Endothelial cell of umbilical vein (primary cell): ENCODE results near the gene AMER2. TPM values are rescaled to one million over a fixed set of nuclear protein-coding genes. Genes with fewer than 3 reads are reported as not detected.
A peak's percentile ranks its signal among the peaks of the same experiment; 100 is the strongest.

ENCODE experiments used
- BruUV-seq: library from RNA; stranded (reverse); fragments of 400-500 nt; replicated peaks from 2 replicates; lab custom pipeline; 2021; lab: Mats Ljungman, UMichigan
- CTCF ChIA-PET: fragments of 300-600, 350-600 bp; sonication (Branson Sonifier 250); formaldehyde crosslinking; loops from one replicate; lab custom pipeline; 2021; ENCODE audit warnings: antibody characterized with exemption, inconsistent platforms; lab: Charles Lee
- POLR2A ChIA-PET: fragments of 300-600, 350-600 bp; sonication (Branson Sonifier 250); formaldehyde crosslinking; loops from one replicate; lab custom pipeline; 2021; ENCODE audit warnings: antibody characterized with exemption, inconsistent platforms; lab: Charles Lee
- DNase-seq: peaks from one replicate; pipeline ENCODE4 v3.0.0-alpha.2; 2011; ENCODE audit warnings: low read depth, low spot score
- FAIRE-seq: peaks from 2 replicates; lab custom pipeline; 2011; peaks lifted over from hg19 to GRCh38; lab: Jason Lieb, UNC
- H2AFZ ChIP-seq: 2 replicates; pipeline ENCODE4 v1.6.0; 2012; ENCODE audit warnings: low read depth, low read length, control low read depth, inconsistent platforms
- H3K27ac ChIP-seq: 2 replicates; pipeline ENCODE4 v1.5.1; 2011; ENCODE audit warnings: low read depth, mild to moderate bottlenecking, control low read depth, low read length, moderate library complexity; ENCODE audit not compliant: insufficient read depth
- H3K27me3 ChIP-seq, 2 experiments: 2 replicates each; pipeline versions ENCODE4 v1.6.0 to v1.6.1; 2011; ENCODE audit warnings: low read length in 2 of 2, mixed read lengths in 1 of 2; ENCODE audit not compliant: control insufficient read depth in 2 of 2, insufficient read depth in 2 of 2
- H3K36me3 ChIP-seq, 2 experiments: 2 replicates in 1 of 2; 3 replicates in 1 of 2; pipeline ENCODE4 v1.5.1; 2011; ENCODE audit warnings: low read length in 2 of 2, mild to moderate bottlenecking in 1 of 2, moderate library complexity in 1 of 2; ENCODE audit not compliant: control insufficient read depth in 2 of 2, insufficient read depth in 2 of 2; ENCODE audit errors: extremely low read depth in 1 of 2
- H3K4me1 ChIP-seq: 3 replicates; pipeline ENCODE4 v1.5.1; 2011; ENCODE audit warnings: mild to moderate bottlenecking, low read length; ENCODE audit not compliant: control insufficient read depth, insufficient read depth; ENCODE audit errors: extremely low read depth
- H3K4me2 ChIP-seq: 2 replicates; pipeline ENCODE4 v1.6.1; 2011; ENCODE audit warnings: low read length, control low read depth, mixed read lengths; ENCODE audit not compliant: insufficient read depth
- H3K4me3 ChIP-seq, 3 experiments: fragments of 200-600 bp in 1 of 3; sonication (generic), shearing (Covaris generic) in 1 of 3; replicated peaks in 1 of 3; 2 replicates each; pipeline ENCODE4 v1.5.1; 2011 to 2016; ENCODE audit warnings: control low read depth in 3 of 3, low read length in 3 of 3, mild to moderate bottlenecking in 2 of 3, inconsistent platforms in 1 of 3, low read depth in 1 of 3, moderate library complexity in 1 of 3; ENCODE audit not compliant: insufficient read depth in 1 of 3
- H3K79me2 ChIP-seq: 2 replicates; pipeline ENCODE4 v1.6.0; 2012; ENCODE audit warnings: low read length, inconsistent platforms; ENCODE audit not compliant: control insufficient read depth, insufficient read depth
- H3K9ac ChIP-seq: replicated peaks from 2 replicates; pipeline ENCODE3; 2011; ENCODE audit warnings: low read length, control low read depth; ENCODE audit not compliant: insufficient read depth; ENCODE audit errors: extremely low read depth
- H3K9me1 ChIP-seq: replicated peaks from 3 replicates; pipeline ENCODE4 v1.6.0; 2011; ENCODE audit warnings: mild to moderate bottlenecking, low read length; ENCODE audit not compliant: control insufficient read depth, insufficient read depth; ENCODE audit errors: extremely low read depth
- H3K9me3 ChIP-seq: replicated peaks from 2 replicates; pipeline ENCODE4 v1.5.1; 2012; ENCODE audit warnings: low read length, inconsistent platforms; ENCODE audit not compliant: control insufficient read depth, insufficient read depth
- H4K20me1 ChIP-seq: replicated peaks from 2 replicates; pipeline ENCODE3; 2011; ENCODE audit warnings: mild to moderate bottlenecking, low read length; ENCODE audit not compliant: control insufficient read depth, insufficient read depth; ENCODE audit errors: extremely low read depth
- CTCF ChIP-seq, 2 donors: IDR thresholded peaks; 1 replicate in 1 of 2; 2 replicates in 1 of 2; pipeline ENCODE4 v1.5.1; 2011; ENCODE audit warnings: low read length in 2 of 2, mild to moderate bottlenecking in 2 of 2, moderate library complexity in 2 of 2, control low read depth in 1 of 2, inconsistent platforms in 1 of 2, low read depth in 1 of 2; ENCODE audit not compliant: insufficient read depth in 1 of 2; ENCODE audit errors: extremely low read depth in 1 of 2
- EZH2 ChIP-seq: IDR thresholded peaks from 2 replicates; pipeline ENCODE4 v1.6.1; 2012; ENCODE audit warnings: borderline replicate concordance, low read depth, mild to moderate bottlenecking, moderate library complexity, low read length, inconsistent platforms; ENCODE audit not compliant: severe bottlenecking
- FOS ChIP-seq: IDR thresholded peaks from 2 replicates; pipeline ENCODE4 v1.6.1; 2011; ENCODE audit warnings: mild to moderate bottlenecking, low read length, moderate library complexity, borderline replicate concordance; ENCODE audit not compliant: insufficient read depth
- GATA2 ChIP-seq: IDR thresholded peaks from 2 replicates; pipeline ENCODE4 v1.7.0; 2011; ENCODE audit warnings: low read depth, mild to moderate bottlenecking, moderate library complexity, mixed read lengths, low read length; ENCODE audit not compliant: insufficient read length, insufficient read depth
- JUN ChIP-seq: IDR thresholded peaks from 2 replicates; pipeline ENCODE4 v1.6.1; 2011; ENCODE audit warnings: borderline replicate concordance, low read depth; ENCODE audit not compliant: insufficient read length, insufficient read depth
- MYC ChIP-seq: IDR thresholded peaks from one replicate; pipeline ENCODE4 v1.6.1; 2011; ENCODE audit warnings: mild to moderate bottlenecking, low read depth, low read length
- POLR2A ChIP-seq: IDR thresholded peaks from 2 replicates; pipeline ENCODE4 v1.6.1; 2012; ENCODE audit warnings: low read depth, mild to moderate bottlenecking, control low read depth, low read length
- POLR2AphosphoS5 ChIP-seq: IDR thresholded peaks from 2 replicates; pipeline ENCODE4 v1.6.1; 2012; ENCODE audit warnings: low read depth, mild to moderate bottlenecking, control low read depth, low read length, moderate library complexity; ENCODE audit not compliant: insufficient read depth
- dilution Hi-C: fragments of 300-500 bp; cut with MboI; formaldehyde crosslinking; loops from one replicate; pipeline ENCODE4 v1.15.0; 2019; ENCODE audit warnings: low sequenced_read_pairs; ENCODE audit not compliant: extremely low pct_ligation_motif_present
- intact Hi-C: fragments of 100-400 bp; cut with micrococcal nuclease; formaldehyde crosslinking; loops from one replicate; pipeline ENCODE4 v1.10.0; 2022
- polyA plus RNA-seq, 4 experiments: library from polyadenylated mRNA; depleted of rRNA in 3 of 4; stranded (reverse) in 3 of 4; unstranded in 1 of 4; fragments of >200 nt; gene quantifications; 2 replicates each; pipeline versions ENCODE4 v1.2.1 to v1.2.3, GENCODE V29; 2011 to 2012; ENCODE audit warnings: missing spikeins in 1 of 4
- total RNA-seq: library from RNA; stranded (reverse); gene quantifications from 2 replicates; pipeline ENCODE4 v1.2.3, GENCODE V29; 2021
- TF ChIP-seq, protein P1 (sequence below): IDR thresholded peaks from 2 replicates; pipeline ENCODE4 v1.6.1; 2011; ENCODE audit not compliant: insufficient read depth, insufficient read length

Gene AMER2
- total and polyA plus RNA-seq, 2 donors (not counting 3 experiments of a cell fraction or from before 2014, with no cell fraction given), result not detected

DNA sequence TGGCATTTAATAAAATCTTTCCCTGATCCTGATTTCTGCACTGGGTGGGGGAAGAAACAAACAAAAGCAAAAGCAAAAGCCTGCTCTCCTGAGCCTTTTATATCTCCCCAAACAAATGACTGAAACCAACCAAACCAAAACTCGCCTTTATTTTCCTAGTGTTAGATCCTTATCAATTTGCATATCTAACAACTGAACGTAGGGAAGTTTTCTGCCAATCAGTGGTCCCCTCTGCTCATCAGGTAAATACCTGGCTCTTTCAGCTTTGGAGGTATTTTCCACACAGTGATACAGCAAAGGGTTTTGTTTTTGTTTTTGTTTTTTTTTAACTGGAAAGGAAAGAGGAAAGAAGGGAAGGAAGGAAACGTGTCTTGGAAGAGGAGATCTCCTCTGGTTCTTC, 3.3 kb downstream of the AMER2 start:
- no TSS peak for BruUV-seq
- no peak overlapping the region for H3K4me2 ChIP-seq

DNA sequence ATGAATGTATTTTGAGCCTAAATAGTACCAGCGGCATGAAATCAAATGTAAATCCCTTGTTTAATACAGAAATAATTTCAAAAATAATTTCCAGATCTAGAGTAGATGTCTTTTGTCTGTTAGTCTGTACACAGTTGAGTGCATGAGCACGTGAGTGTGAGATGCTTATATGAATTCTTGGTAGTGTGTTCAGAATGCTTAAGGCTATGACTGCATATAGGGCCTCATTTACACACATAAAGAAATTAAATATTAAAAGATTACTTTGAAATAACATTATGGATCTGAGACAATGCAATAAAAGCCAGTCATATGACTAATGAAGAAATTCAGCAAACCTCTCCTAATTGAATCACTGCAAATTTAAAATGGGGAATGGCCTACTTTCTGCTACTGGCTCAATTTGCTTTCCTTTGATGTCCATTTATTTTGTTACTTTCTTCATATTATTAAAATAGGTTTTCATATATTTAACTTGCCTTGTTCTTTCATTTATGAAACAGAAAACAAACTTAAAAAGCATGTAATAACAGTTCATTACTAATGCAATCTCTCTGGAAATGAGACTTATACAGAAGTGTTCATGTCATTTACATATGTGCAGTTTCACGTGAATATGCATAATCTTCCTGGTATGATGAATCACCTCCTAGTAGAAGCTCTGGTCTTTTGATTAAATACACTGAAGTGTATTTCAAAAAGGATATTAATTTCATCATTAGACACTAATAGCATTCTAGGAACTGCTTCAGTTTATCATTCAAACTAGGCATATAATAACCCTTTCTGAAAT, 4.5 kb downstream of the AMER2 start:
- no TSS peak for BruUV-seq
- Histone ChIP-seq H3K36me3 (no peaks in the 10 kb centered on the region), H3K4me3 (no peak overlapping the region), H2AFZ (no peak overlapping the region), H3K9ac (no peak overlapping the region), H4K20me1 (no peaks in the 10 kb centered on the region), H3K4me1 (no peaks in the 10 kb centered on the region), H3K9me3 (no peaks in the 10 kb centered on the region), H3K4me2 (no peak overlapping the region), H3K9me1 (no peaks in the 10 kb centered on the region), H3K79me2 (no peaks in the 10 kb centered on the region), H3K27me3 (peaks cover 27 to 57% of the 10 kb centered on the region in 2 experiments), H3K27ac (no peak overlapping the region)
- TF ChIP-seq POLR2AphosphoS5 (no peak), GATA2 (no peak), POLR2A (no peak), EZH2 (no peak), FOS (no peak), CTCF (IDR thresholded peaks at IDR 0.05; ENCODE audit: extremely low read depth in 1 of 2, insufficient read depth in 1 of 2, low read depth in 1 of 2, low read length in 2 of 2) (no peak), MYC (no peak), JUN (no peak)
- TF ChIP-seq, protein P1, sequence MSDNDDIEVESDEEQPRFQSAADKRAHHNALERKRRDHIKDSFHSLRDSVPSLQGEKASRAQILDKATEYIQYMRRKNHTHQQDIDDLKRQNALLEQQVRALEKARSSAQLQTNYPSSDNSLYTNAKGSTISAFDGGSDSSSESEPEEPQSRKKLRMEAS, result no peak
- ChIA-PET CTCF (no interaction called here), POLR2A (no interaction called here)
- intact Hi-C loops (loop anchor here (10.0 kb wide), 1 partner anchor 83 kb away; no protein-coding TSS in a partner anchor), dilution Hi-C loops (no loop called here)
- FAIRE-seq, result no peak
- no peak for DNase-seq

More for the DNA sequence above, 3.3 kb downstream of the AMER2 start:
- no peaks in the 10 kb centered on the region for H3K4me1 ChIP-seq
- no peak overlapping the region for H3K27ac ChIP-seq
- H3K9ac ChIP-seq, result no peak overlapping the region
- H3K4me3 ChIP-seq, result no peak overlapping the region
- POLR2A ChIA-PET, result no interaction called here
- peaks cover 32 to 67% of the 10 kb centered on the region in 2 experiments for H3K27me3 ChIP-seq
- CTCF ChIA-PET, result no interaction called here
- no peak for FAIRE-seq
- no peaks in the 10 kb centered on the region for H3K9me3 ChIP-seq
- no peak overlapping the region for H2AFZ ChIP-seq
- H4K20me1 ChIP-seq, result no peaks in the 10 kb centered on the region
- TF ChIP-seq JUN (no peak), GATA2 (peak; percentile 57)
- H3K79me2 ChIP-seq, result no peaks in the 10 kb centered on the region
- H3K9me1 ChIP-seq, result no peaks in the 10 kb centered on the region
- intact Hi-C loops (loop anchor here (10.0 kb wide), 1 partner anchor 84 kb away; no protein-coding TSS in a partner anchor), dilution Hi-C loops (no loop called here)
- DNase-seq, result no peak
- no peaks in the 10 kb centered on the region for H3K36me3 ChIP-seq
